ENCODE measurements around the gene ATXN1. TPM values are rescaled to one million over a fixed set of nuclear protein-coding genes. Genes with fewer than 3 reads are reported as not detected.

ATXN1 gene
- total RNA-seq, 1 donor from 2014 or later: 33.7 TPM

- Mint-ChIP-seq H3K4me1 (ENCODE audit: unreplicated experiment) (no peaks in the 10 kb centered on the region), H3K27ac (no peak overlapping the region), H3K27me3 (no peaks in the 10 kb centered on the region), H3K36me3 (peaks cover 24% of the 10 kb centered on the region), H3K4me3 (no peak overlapping the region), H3K9me3 (peaks cover 3% of the 10 kb centered on the region)
- no peak for DNase-seq (ENCODE audit: extremely low spot score, unreplicated experiment)
- no peak for TF ChIP-seq CTCF (conservative IDR thresholded peaks at IDR 0.05)
Observed at GRCh38 chr6:16583144-16583762, 178.0 kb downstream of the ATXN1 start.

- Mint-ChIP-seq H3K36me3 (peaks cover 19% of the 10 kb centered on the region), H3K4me1 (ENCODE audit: unreplicated experiment) (no peaks in the 10 kb centered on the region), H3K4me3 (no peak overlapping the region), H3K27ac (no peak overlapping the region), H3K9me3 (no peaks in the 10 kb centered on the region), H3K27me3 (no peaks in the 10 kb centered on the region)
- no peak for TF ChIP-seq CTCF (conservative IDR thresholded peaks at IDR 0.05)
- no peak for DNase-seq (ENCODE audit: extremely low spot score, unreplicated experiment)
Observed at GRCh38 chr6:16582446-16583143, 178.7 kb downstream of the ATXN1 start.

- H3K9me3 Mint-ChIP-seq: no peaks in the 10 kb centered on the region
- no peaks in the 10 kb centered on the region for H3K27me3 Mint-ChIP-seq
- H3K4me1 Mint-ChIP-seq (ENCODE audit: unreplicated experiment): peaks cover 8% of the 10 kb centered on the region
- peaks cover 16% of the 10 kb centered on the region for H3K36me3 Mint-ChIP-seq
- no peak overlapping the region for H3K4me3 Mint-ChIP-seq
- no peak for DNase-seq (ENCODE audit: extremely low spot score, unreplicated experiment)
- TF ChIP-seq CTCF (conservative IDR thresholded peaks at IDR 0.05): no peak
- H3K27ac Mint-ChIP-seq: no peak overlapping the region
Observed at GRCh38 chr6:16578695-16579285, 182.5 kb downstream of the ATXN1 start.

- Mint-ChIP-seq H3K36me3 (peaks cover 17% of the 10 kb centered on the region), H3K9me3 (no peaks in the 10 kb centered on the region), H3K4me1 (ENCODE audit: unreplicated experiment) (peaks cover 8% of the 10 kb centered on the region), H3K27me3 (no peaks in the 10 kb centered on the region), H3K27ac (no peak overlapping the region), H3K4me3 (no peak overlapping the region)
- DNase-seq (ENCODE audit: extremely low spot score, unreplicated experiment): no peak
- TF ChIP-seq CTCF (conservative IDR thresholded peaks at IDR 0.05): no peak
Observed at GRCh38 chr6:16576451-16577368, 184.6 kb downstream of the ATXN1 start.

DNA sequence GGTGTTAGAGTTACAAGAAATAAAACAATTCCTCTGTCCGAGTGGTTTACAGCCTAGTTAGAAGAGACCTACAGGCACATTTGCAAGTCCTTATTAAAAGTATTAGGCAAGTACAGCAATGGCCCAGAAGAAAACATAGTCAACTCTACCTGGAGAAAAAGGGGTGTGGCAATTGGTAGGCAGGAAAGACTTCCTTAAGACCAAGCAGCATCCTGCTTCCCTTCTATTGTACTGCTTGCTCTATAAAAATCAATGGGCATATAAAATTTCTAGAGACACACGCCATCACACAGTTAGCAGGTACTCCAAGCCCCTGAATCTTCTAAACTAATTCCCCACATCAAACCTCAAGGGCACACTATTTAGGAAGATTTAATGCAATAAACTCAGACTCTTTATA lies 185.6 kb downstream of the ATXN1 start:
- Mint-ChIP-seq H3K36me3 (peaks cover 12% of the 10 kb centered on the region), H3K27me3 (no peaks in the 10 kb centered on the region)

More for the DNA sequence above, 185.6 kb downstream of the ATXN1 start:
- TF ChIP-seq CTCF (conservative IDR thresholded peaks at IDR 0.05): no peak
- Mint-ChIP-seq H3K27ac (no peak overlapping the region), H3K4me3 (no peak overlapping the region), H3K4me1 (ENCODE audit: unreplicated experiment) (peaks cover 8% of the 10 kb centered on the region), H3K9me3 (no peaks in the 10 kb centered on the region)
- no peak for DNase-seq (ENCODE audit: extremely low spot score, unreplicated experiment)
